ENCODE results near the gene PLCB3. TPM values are rescaled to one million over a fixed set of nuclear protein-coding genes. Genes with fewer than 3 reads are reported as not detected.

PLCB3 gene
- total RNA-seq, 1 donor from 2014 or later: 48.7 TPM

- Histone ChIP-seq H4K20me1 (ENCODE audit: insufficient read depth, low read length) (peaks cover 6% of the 10 kb centered on the region), H3K9ac (ENCODE audit: low read length) (no peak overlapping the region), H3K79me2 (ENCODE audit: insufficient read depth, low read length) (no peaks in the 10 kb centered on the region), H3K36me3 (ENCODE audit: insufficient read depth, low read length) (no peaks in the 10 kb centered on the region), H3K27me3 (ENCODE audit: insufficient read depth, low read length) (peaks cover 60% of the 10 kb centered on the region), H2AFZ (ENCODE audit: low read depth, low read length) (peak overlapping the region; percentile 60), H3K27ac (ENCODE audit: low read depth, low read length) (no peak overlapping the region), H3K4me1 (ENCODE audit: insufficient read depth, low read length) (peaks cover 11% of the 10 kb centered on the region), H3K4me2 (ENCODE audit: low read length) (peak overlapping the region; percentile 81), H3K4me3 (ENCODE audit: insufficient read depth, low read depth, low read length) (peak overlapping the region; percentile 5), H3K9me3 (ENCODE audit: insufficient read depth, low read depth, low read length) (no peaks in the 10 kb centered on the region)
- FAIRE-seq: no peak
- no peak overlapping the region for H3K27ac Mint-ChIP-seq (ENCODE audit: unreplicated experiment)
- H3K9me3 Mint-ChIP-seq (ENCODE audit: unreplicated experiment): no peaks in the 10 kb centered on the region
- peaks cover 10% of the 10 kb centered on the region for H3K4me1 Mint-ChIP-seq (ENCODE audit: low read depth, unreplicated experiment)
- H3K4me3 Mint-ChIP-seq (ENCODE audit: unreplicated experiment): no peak overlapping the region
- no peaks in the 10 kb centered on the region for H3K36me3 Mint-ChIP-seq (ENCODE audit: low read depth, unreplicated experiment)
- H3K27me3 Mint-ChIP-seq (ENCODE audit: low read depth, unreplicated experiment): peaks cover 60% of the 10 kb centered on the region
- no peak for TF ChIP-seq CTCF (IDR thresholded peaks at IDR 0.05; ENCODE audit: insufficient read depth, low read depth, low read length)
- peak; percentile 57 for TF ChIP-seq EZH2 (IDR thresholded peaks at IDR 0.05; ENCODE audit: insufficient read depth, low read length)
- no peak for DNase-seq (ENCODE audit: low read depth)
Measured at GRCh38 chr11:64298966-64299846, 47.9 kb downstream of the PLCB3 start.

GRCh38 chr11:64299847-64300648, 48.7 kb downstream of the PLCB3 start, which contains the start of gene CATSPERZ:
Gene CATSPERZ (plus strand): TSS chr11:64300358. CDS start chr11:64300411, 53 bp downstream.
- Histone ChIP-seq H2AFZ (ENCODE audit: low read depth, low read length) (peak within 1 kb of the TSS; percentile 64), H3K4me2 (ENCODE audit: low read length) (peak within 1 kb of the TSS; percentile 81), H3K36me3 (ENCODE audit: insufficient read depth, low read length) (no peaks in the 10 kb centered on the region), H3K27ac (ENCODE audit: low read depth, low read length) (no peak within 1 kb of the TSS), H4K20me1 (ENCODE audit: insufficient read depth, low read length) (peaks cover 5% of the 10 kb centered on the region), H3K4me3 (ENCODE audit: insufficient read depth, low read depth, low read length) (peak within 1 kb of the TSS; percentile 34), H3K9ac (ENCODE audit: low read length) (no peak within 1 kb of the TSS), H3K9me3 (ENCODE audit: insufficient read depth, low read depth, low read length) (no peaks in the 10 kb centered on the region), H3K27me3 (ENCODE audit: insufficient read depth, low read length) (peaks cover 57% of the 10 kb centered on the region), H3K4me1 (ENCODE audit: insufficient read depth, low read length) (peaks cover 11% of the 10 kb centered on the region), H3K79me2 (ENCODE audit: insufficient read depth, low read length) (no peaks in the 10 kb centered on the region)
- Mint-ChIP-seq H3K4me1 (ENCODE audit: low read depth, unreplicated experiment) (peaks cover 5% of the 10 kb centered on the region), H3K36me3 (ENCODE audit: low read depth, unreplicated experiment) (no peaks in the 10 kb centered on the region), H3K4me3 (ENCODE audit: unreplicated experiment) (peak within 1 kb of the TSS; percentile 50), H3K9me3 (ENCODE audit: unreplicated experiment) (no peaks in the 10 kb centered on the region), H3K27ac (ENCODE audit: unreplicated experiment) (no peak within 1 kb of the TSS), H3K27me3 (ENCODE audit: low read depth, unreplicated experiment) (peaks cover 57% of the 10 kb centered on the region)
- DNase-seq (ENCODE audit: low read depth) (no peak), FAIRE-seq (no peak)
- no peak for TF ChIP-seq CTCF (IDR thresholded peaks at IDR 0.05; ENCODE audit: insufficient read depth, low read depth, low read length)
- TF ChIP-seq EZH2 (IDR thresholded peaks at IDR 0.05; ENCODE audit: insufficient read depth, low read length): peak; percentile 49

Data from astrocyte (in vitro differentiated cells and primary cell).